HG03196 (cell line): Measurements from ENCODE around the gene OSBP.

Experiments
- ATAC-seq: cut with Tn5 transposase; IDR thresholded peaks from one replicate; pipeline ENCODE4 v1.9.1; 2021; ENCODE audit not compliant: unreplicated experiment

The OSBP gene

GRCh38 chr11:59607703-59608454, 7.7 kb downstream of the OSBP start:
- no peak for ATAC-seq

- no peak for ATAC-seq
These were observed 13.1 kb downstream of the OSBP start for GRCh38 chr11:59602432-59602831.

GRCh38 chr11:59601788-59602187, 13.8 kb downstream of the OSBP start:
- ATAC-seq, result no peak

GRCh38 chr11:59600636-59601035, 14.9 kb downstream of the OSBP start:
- ATAC-seq, result no peak

- ATAC-seq, result no peak
These were observed 15.3 kb downstream of the OSBP start for GRCh38 chr11:59600234-59600633.

GRCh38 chr11:59598961-59599360, 16.6 kb downstream of the OSBP start:
- no peak for ATAC-seq

- no peak for ATAC-seq
These were observed 31.3 kb downstream of the OSBP start for GRCh38 chr11:59584294-59584693.

- no peak for ATAC-seq
These were observed 33.6 kb downstream of the OSBP start for GRCh38 chr11:59582006-59582405.

- ATAC-seq, result no peak
These were observed 37.2 kb downstream of the OSBP start for GRCh38 chr11:59578369-59578768.

GRCh38 chr11:59575505-59575904, 40.1 kb downstream of the OSBP start:
- ATAC-seq, result no peak

- ATAC-seq, result no peak
These were observed 40.6 kb downstream of the OSBP start for GRCh38 chr11:59574932-59575502.

GRCh38 chr11:59574467-59574866, 41.1 kb downstream of the OSBP start:
- no peak for ATAC-seq

GRCh38 chr11:59573216-59573615, 42.4 kb downstream of the OSBP start:
- ATAC-seq, result no peak

GRCh38 chr11:59572091-59572490, 43.5 kb downstream of the OSBP start:
- ATAC-seq, result no peak

GRCh38 chr11:59562292-59562691, 53.3 kb downstream of the OSBP start:
- ATAC-seq, result no peak

- peak; percentile 43 for ATAC-seq
These were observed 54.7 kb downstream of the OSBP start for GRCh38 chr11:59560702-59561473.

- ATAC-seq, result peak; percentile 27
These were observed 55.3 kb downstream of the OSBP start for GRCh38 chr11:59560290-59560701.

- no peak for ATAC-seq
These were observed 55.7 kb downstream of the OSBP start for GRCh38 chr11:59559886-59560285.

GRCh38 chr11:59558270-59558643, 57.3 kb downstream of the OSBP start:
- no peak for ATAC-seq

GRCh38 chr11:59556917-59557348, 58.6 kb downstream of the OSBP start:
- peak; percentile 25 for ATAC-seq

GRCh38 chr11:59556115-59556916, 59.3 kb downstream of the OSBP start:
- no peak for ATAC-seq
